IMR-90 (cell line): ENCODE data around the gene UGT2B15. TPM values are rescaled to one million over a fixed set of nuclear protein-coding genes. Genes with fewer than 3 reads are reported as not detected.
"Not testable (repeated sequence)": the region's sequence is repeated elsewhere in the genome, so short reads cannot be mapped to it uniquely, and the experiment has no call there.

Experiments
- ATAC-seq: fragments of 200-7000 bp; cut with Tn5 transposase; 2 replicates; pipeline ENCODE4 v1.9.1; 2020; ENCODE audit warnings: low read depth, mild to moderate bottlenecking, moderate library complexity
- BruUV-seq: library from RNA; stranded (reverse); fragments of 400-500 nt; replicated peaks from 2 replicates; lab custom pipeline; 2021; lab: Mats Ljungman, UMichigan
- CTCF ChIA-PET: fragments of 300-600 bp; formaldehyde crosslinking; extraction: SDS; loops from one replicate; lab custom pipeline; 2021; ENCODE audit warnings: antibody characterized with exemption; lab: Yijun Ruan, JAX
- POLR2A ChIA-PET: fragments of 300-600 bp; sonication (Branson Sonifier 250); formaldehyde crosslinking; loops from one replicate; lab custom pipeline; 2022; ENCODE audit warnings: antibody characterized with exemption; ENCODE audit not compliant: unreplicated experiment; lab: Charles Lee
- DNase-seq: peaks from one replicate; pipeline ENCODE4 v3.0.0; 2013
- H2AFZ ChIP-seq: replicated peaks from 2 replicates; pipeline ENCODE3; 2013; ENCODE audit warnings: low read length, mild to moderate bottlenecking; ENCODE audit not compliant: poor library complexity
- H2AK5ac ChIP-seq: 2 replicates; pipeline ENCODE4 v1.6.1; 2013; ENCODE audit warnings: low read depth, low read length, inconsistent platforms
- H2AK9ac ChIP-seq: replicated peaks from 2 replicates; pipeline ENCODE3; 2013; ENCODE audit warnings: mild to moderate bottlenecking, low read depth, low read length, moderate library complexity; ENCODE audit not compliant: poor library complexity
- H2BK120ac ChIP-seq: 2 replicates; pipeline ENCODE4 v1.6.1; 2013; ENCODE audit warnings: low read depth, low read length, inconsistent platforms
- H2BK15ac ChIP-seq: 3 replicates; pipeline ENCODE4 v1.6.1; 2013; ENCODE audit warnings: low read depth, low read length, inconsistent platforms
- H2BK20ac ChIP-seq: 2 replicates; pipeline ENCODE4 v1.6.1; 2013; ENCODE audit warnings: low read depth, mild to moderate bottlenecking, inconsistent platforms, low read length, moderate library complexity
- H2BK5ac ChIP-seq: 2 replicates; pipeline ENCODE4 v1.6.1; 2013; ENCODE audit warnings: mild to moderate bottlenecking, low read depth, low read length, inconsistent platforms; ENCODE audit not compliant: poor library complexity, severe bottlenecking
- H3K14ac ChIP-seq: replicated peaks from 2 replicates; pipeline ENCODE4 v1.6.1; 2013; ENCODE audit warnings: low read depth, low read length, inconsistent platforms
- H3K18ac ChIP-seq: 2 replicates; pipeline ENCODE4 v1.6.1; 2013; ENCODE audit warnings: low read depth, low read length, control low read depth
- H3K23ac ChIP-seq: 2 replicates; pipeline ENCODE4 v1.6.1; 2013; ENCODE audit warnings: low read depth, low read length, inconsistent platforms
- H3K27ac ChIP-seq: 2 replicates; pipeline ENCODE4 v1.5.1; 2013; ENCODE audit warnings: mild to moderate bottlenecking, control low read depth, low read length; ENCODE audit not compliant: insufficient read depth
- H3K27me3 ChIP-seq: 2 replicates; pipeline ENCODE4 v1.6.1; 2013; ENCODE audit warnings: low read length; ENCODE audit not compliant: control insufficient read depth, insufficient read depth
- H3K36me3 ChIP-seq: 2 replicates; pipeline ENCODE4 v1.6.1; 2013; ENCODE audit warnings: low read length, mixed read lengths; ENCODE audit not compliant: control insufficient read depth, insufficient read depth
- H3K4ac ChIP-seq: 2 replicates; pipeline ENCODE4 v1.6.1; 2013; ENCODE audit warnings: low read depth, low read length, inconsistent platforms
- H3K4me1 ChIP-seq: 2 replicates; pipeline ENCODE4 v1.6.1; 2013; ENCODE audit warnings: low read length, mixed read lengths; ENCODE audit not compliant: control insufficient read depth, insufficient read depth
- H3K4me2 ChIP-seq: 2 replicates; pipeline ENCODE4 v1.6.1; 2013; ENCODE audit warnings: low read depth, mild to moderate bottlenecking, control low read depth, low read length, moderate library complexity
- H3K4me3 ChIP-seq: 2 replicates; pipeline ENCODE4 v1.5.1; 2013; ENCODE audit warnings: low read depth, mild to moderate bottlenecking, control low read depth, low read length, moderate library complexity; ENCODE audit not compliant: insufficient read depth
- H3K56ac ChIP-seq: 2 replicates; pipeline ENCODE4 v1.6.1; 2013; ENCODE audit warnings: low read length, inconsistent platforms; ENCODE audit not compliant: insufficient read depth; ENCODE audit errors: extremely low read depth
- H3K79me1 ChIP-seq, 2 experiments: 2 replicates each; pipeline ENCODE4 v1.6.1; 2013; ENCODE audit warnings: low read length in 2 of 2, inconsistent platforms in 1 of 2, low read depth in 1 of 2
- H3K9ac ChIP-seq: 2 replicates; pipeline ENCODE4 v1.6.1; 2013; ENCODE audit warnings: low read depth, low read length, control low read depth
- H3K9me1 ChIP-seq: 2 replicates; pipeline ENCODE4 v1.6.1; 2013; ENCODE audit warnings: low read length, inconsistent platforms; ENCODE audit not compliant: insufficient read depth
- H3K9me3 ChIP-seq: 2 replicates; pipeline ENCODE4 v1.6.1; 2013; ENCODE audit warnings: low read length; ENCODE audit not compliant: control insufficient read depth, insufficient read depth
- H4K20me1 ChIP-seq: 2 replicates; pipeline ENCODE4 v1.6.1; 2013; ENCODE audit warnings: low read length, inconsistent platforms; ENCODE audit not compliant: insufficient read depth
- H4K5ac ChIP-seq: 2 replicates; pipeline ENCODE4 v1.6.1; 2013; ENCODE audit warnings: mild to moderate bottlenecking, low read depth, low read length, control low read depth
- H4K8ac ChIP-seq, 2 experiments: 2 replicates each; pipeline ENCODE4 v1.6.1; 2013; ENCODE audit warnings: low read depth in 2 of 2, low read length in 2 of 2, control low read depth in 1 of 2, inconsistent platforms in 1 of 2
- H4K91ac ChIP-seq: 2 replicates; pipeline ENCODE4 v1.6.1; 2013; ENCODE audit warnings: low read depth, low read length, inconsistent platforms; ENCODE audit not compliant: insufficient read depth
- WGBS, 2 experiments: methylation state at CpG; one replicate each; pipeline versions ENCODE4 v1.1.5 to v1.1.7; 2013; ENCODE audit warnings: missing lambda C conversion rate in 2 of 2; ENCODE audit not compliant: insufficient read length in 1 of 2; ENCODE audit errors: extremely low coverage in 2 of 2; 5-methylcytosine and 5-hydroxymethylcytosine counted together
- dilution Hi-C: fragments of 300-500 bp; cut with HindIII; formaldehyde crosslinking; loops from one replicate; pipeline ENCODE4 v1.14.3; 2018; ENCODE audit warnings: low sequenced_read_pairs; ENCODE audit not compliant: unreplicated experiment
- in situ Hi-C: fragments of 300-500 bp; cut with MboI; formaldehyde crosslinking; loops from 3 replicates; pipeline ENCODE4 v1.14.3; 2019; ENCODE audit warnings: low sequenced_read_pairs, inconsistent platforms, mixed read lengths
- intact Hi-C: fragments of 100-400 bp; cut with micrococcal nuclease; formaldehyde crosslinking; loops from 2 replicates; pipeline ENCODE4 v1.10.0; 2022
- polyA plus RNA-seq, 3 experiments: library from polyadenylated mRNA; depleted of rRNA; stranded (reverse); fragments of >200 nt; gene quantifications; 2 replicates each; pipeline ENCODE4 v1.2.3, GENCODE V29; 2012; ENCODE audit warnings: low replicate concordance in 1 of 3
- total RNA-seq: library from RNA; depleted of rRNA; stranded (reverse); fragments of >200 nt; gene quantifications from 2 replicates; pipeline ENCODE4 v1.2.3, GENCODE V29; 2012

UGT2B15 gene
- total and polyA plus RNA-seq, 2 of the 4 experiments (the other 2 are of a cell fraction): not detected

DNA sequence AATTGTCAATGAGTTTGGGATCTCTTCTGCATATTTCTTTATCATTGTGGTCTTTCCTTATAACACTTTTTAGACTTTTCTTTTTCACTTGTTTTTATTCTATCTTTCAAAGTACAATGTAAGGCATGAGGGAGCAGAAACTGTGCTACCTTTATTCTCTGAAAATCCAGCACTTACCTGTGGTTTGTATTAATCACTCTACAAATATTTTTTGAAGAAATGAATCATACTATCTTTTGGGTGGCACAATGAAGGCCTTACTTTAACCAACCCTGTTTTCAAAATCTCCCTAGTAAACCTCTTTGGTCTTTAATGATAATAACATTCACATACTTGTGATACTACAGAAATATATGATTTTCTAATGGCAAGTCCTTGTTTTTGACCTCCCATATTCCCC, 2.9 kb downstream of the UGT2B15 start:
- H3K18ac ChIP-seq, H3K27ac ChIP-seq, H3K4me3 ChIP-seq, H3K23ac ChIP-seq, H3K4me2 ChIP-seq, H2BK20ac ChIP-seq, BruUV-seq, DNase-seq, H3K9me3 ChIP-seq, intact Hi-C loops, POLR2A ChIA-PET, CTCF ChIA-PET, H3K27me3 ChIP-seq, H3K56ac ChIP-seq, H2AK5ac ChIP-seq, H3K14ac ChIP-seq, H3K4ac ChIP-seq, H3K9ac ChIP-seq, H4K5ac ChIP-seq, H3K4me1 ChIP-seq, H2BK15ac ChIP-seq, H4K20me1 ChIP-seq, H3K36me3 ChIP-seq, H3K79me1 ChIP-seq, H4K91ac ChIP-seq, H2BK120ac ChIP-seq, H2AFZ ChIP-seq, ATAC-seq, dilution Hi-C loops, H3K9me1 ChIP-seq, in situ Hi-C loops, H2BK5ac ChIP-seq, H4K8ac ChIP-seq, H2AK9ac ChIP-seq: not testable (repeated sequence)

- H2AK9ac ChIP-seq, H3K23ac ChIP-seq, H3K4me3 ChIP-seq, H3K27me3 ChIP-seq, H3K4ac ChIP-seq, CTCF ChIA-PET, H2BK15ac ChIP-seq, H2BK120ac ChIP-seq, H3K4me2 ChIP-seq, H2BK20ac ChIP-seq, dilution Hi-C loops, H4K5ac ChIP-seq, H2AFZ ChIP-seq, H3K4me1 ChIP-seq, in situ Hi-C loops, H3K36me3 ChIP-seq, H3K56ac ChIP-seq, H3K9ac ChIP-seq, BruUV-seq, H3K9me3 ChIP-seq, H3K14ac ChIP-seq, H4K91ac ChIP-seq, H3K9me1 ChIP-seq, ATAC-seq, H3K79me1 ChIP-seq, H2BK5ac ChIP-seq, H3K27ac ChIP-seq, H4K8ac ChIP-seq, H3K18ac ChIP-seq, H4K20me1 ChIP-seq, POLR2A ChIA-PET, DNase-seq, H2AK5ac ChIP-seq, intact Hi-C loops: not testable (repeated sequence)
- no CpG with 5 or more reads among the region's 3 CpGs for WGBS, 2 experiments
These were observed 5.7 kb downstream of the UGT2B15 start for GRCh38 chr4:68664721-68665120.
